NOMO-1 treated with DMSO at 0.1 percent for 48 hours (cell line): Measurements from ENCODE around the gene LYAR.

Experiments used
- DNase-seq: peaks from one replicate; lab custom pipeline; 2025; ENCODE audit not compliant: unreplicated experiment; lab: John Stamatoyannopoulos, UW

Gene LYAR

DNA sequence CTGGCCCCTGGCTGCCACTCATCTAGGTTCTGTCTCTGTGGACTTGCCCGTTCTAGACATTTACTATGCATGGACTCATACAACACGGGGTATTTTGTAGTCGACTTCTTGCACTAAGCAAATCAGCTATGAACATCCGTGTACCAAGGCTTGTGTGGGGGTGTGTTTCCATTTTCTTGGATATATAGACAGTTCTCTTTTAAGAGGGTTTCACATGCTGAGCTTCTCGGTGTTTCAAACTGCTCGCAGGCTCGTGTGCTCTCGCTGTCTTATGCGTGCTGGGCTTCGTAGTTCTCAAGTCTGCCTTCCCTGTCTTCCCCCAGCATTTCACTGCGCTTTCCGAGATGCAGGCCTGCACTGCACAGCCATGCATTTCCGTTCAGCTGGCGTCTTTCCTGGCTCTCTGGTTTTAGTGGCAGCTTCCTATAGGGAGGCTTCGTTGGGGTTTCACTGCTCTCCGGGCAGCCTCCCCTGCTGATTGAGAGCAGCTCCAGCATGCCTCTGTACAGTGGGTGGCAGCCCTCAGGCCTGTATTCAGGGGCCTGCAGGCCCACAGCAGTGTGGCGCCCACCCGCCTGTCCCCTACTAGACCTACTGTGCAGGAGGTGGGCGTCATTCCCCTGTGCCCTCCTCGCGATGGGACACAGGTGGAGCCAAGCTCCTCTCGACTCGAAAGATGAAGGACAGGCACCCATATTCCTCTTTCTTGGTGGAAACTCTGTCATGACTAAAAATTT, 27.7 kb upstream of the LYAR start:
- DNase-seq, result no peak

DNA sequence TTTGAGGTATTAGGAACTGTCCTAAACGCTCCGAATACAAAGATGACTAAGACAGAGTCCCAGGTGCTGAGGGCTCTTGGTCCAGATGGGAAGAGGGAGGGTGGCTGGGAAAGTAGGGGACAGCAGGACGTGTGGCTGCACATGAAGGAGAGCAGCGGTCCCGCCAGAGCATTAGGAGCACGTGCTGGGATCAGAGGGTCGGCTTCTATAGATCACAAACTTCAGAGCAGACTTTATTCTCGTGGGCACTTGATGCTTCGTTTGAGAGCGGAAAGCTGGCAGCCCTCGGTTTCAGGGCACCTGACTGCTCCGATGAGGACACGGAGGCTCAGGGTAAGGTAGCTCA, 26.2 kb upstream of the LYAR start:
- no peak for DNase-seq

- no peak for DNase-seq
Observed at GRCh38 chr4:4315461-4316149, 25.7 kb upstream of the LYAR start.

GRCh38 chr4:4311193-4311592, 21.2 kb upstream of the LYAR start:
- DNase-seq, result no peak

- DNase-seq, result no peak
Observed at GRCh38 chr4:4308800-4309441, 19.0 kb upstream of the LYAR start.

- no peak for DNase-seq
Observed at GRCh38 chr4:4306920-4307319, 17.0 kb upstream of the LYAR start.

GRCh38 chr4:4302416-4302815, 12.5 kb upstream of the LYAR start:
- DNase-seq, result no peak

DNA sequence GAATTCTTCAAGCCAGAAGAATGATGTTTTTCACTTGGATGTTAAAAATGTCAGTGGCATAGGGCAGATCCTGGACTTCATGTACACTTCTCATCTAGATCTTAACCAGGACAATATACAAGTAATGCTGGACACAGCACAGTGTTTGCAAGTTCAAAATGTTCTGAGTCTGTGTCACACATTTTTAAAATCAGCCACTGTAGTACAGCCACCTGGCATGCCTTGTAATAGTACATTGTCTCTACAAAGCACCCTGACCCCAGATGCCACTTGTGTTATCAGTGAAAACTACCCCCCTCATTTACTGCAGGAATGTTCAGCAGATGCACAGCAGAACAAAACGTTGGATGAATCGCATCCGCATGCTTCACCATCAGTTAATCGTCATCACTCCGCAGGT, 12.0 kb upstream of the LYAR start:
- no peak for DNase-seq

DNA sequence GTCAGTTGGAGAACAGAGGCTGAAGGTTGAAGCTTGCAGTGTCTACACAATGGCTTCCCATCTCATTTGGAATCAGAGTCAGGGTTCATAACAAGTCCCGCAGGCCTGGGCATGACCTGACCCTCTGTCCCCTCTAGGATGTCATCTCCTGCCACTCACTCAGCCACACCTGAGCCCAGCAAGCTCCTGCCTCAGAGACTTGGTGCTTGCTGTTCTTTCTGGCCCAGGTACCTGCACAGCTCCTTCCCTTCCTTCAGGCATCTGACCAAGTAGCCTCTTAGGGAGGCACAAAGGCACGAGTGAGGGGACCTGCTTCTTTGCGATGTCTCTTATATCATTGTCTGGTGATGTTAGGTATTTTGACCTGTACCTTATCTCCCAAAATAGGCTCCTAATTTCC, 9.1 kb upstream of the LYAR start:
- DNase-seq, result no peak

DNA sequence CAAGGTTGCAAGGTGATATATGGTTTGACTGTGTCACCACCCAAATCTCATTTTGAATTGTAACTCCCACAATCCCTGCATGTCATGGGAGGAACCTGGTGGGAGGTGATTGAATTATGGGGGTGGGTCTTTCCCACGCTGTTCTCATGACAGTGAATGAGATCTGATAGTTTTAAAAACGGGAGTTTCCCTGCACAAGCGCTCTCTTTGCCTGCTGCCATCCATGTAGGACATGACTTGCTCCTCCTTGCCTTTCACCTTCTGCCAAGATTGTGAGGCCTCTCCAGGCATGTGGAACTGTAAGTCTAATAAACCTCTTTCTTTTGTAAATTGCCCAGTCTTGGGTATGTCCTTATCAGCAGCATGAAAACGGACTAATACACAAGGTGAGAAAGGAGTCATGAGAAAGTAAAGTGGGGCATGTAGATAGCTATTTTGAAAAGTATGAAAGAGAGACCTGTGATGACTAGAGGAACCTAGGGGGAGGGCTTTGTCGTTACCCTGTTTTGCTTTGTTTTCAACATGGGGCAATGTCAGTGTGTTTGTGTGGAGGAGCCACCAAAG, 6.4 kb upstream of the LYAR start:
- no peak for DNase-seq

GRCh38 chr4:4293279-4293678, 3.3 kb upstream of the LYAR start:
- no peak for DNase-seq

DNA sequence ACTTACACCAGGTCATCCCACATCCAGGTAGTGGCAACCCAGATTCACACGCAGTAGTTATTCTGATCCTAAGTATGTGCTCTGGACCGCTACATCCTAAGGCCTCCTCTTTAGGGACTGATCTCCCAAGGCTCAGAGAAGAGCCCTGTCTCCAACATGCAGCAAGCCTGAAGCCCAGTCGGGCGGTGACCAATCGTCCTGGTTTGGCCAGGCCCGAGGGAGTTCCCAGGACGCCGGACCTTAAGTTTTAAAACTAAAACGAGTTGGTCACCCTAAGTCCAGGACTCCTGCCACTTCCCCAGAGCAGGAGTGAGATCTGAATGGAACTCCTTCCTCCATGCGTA, 385 bp downstream of the LYAR start:
- DNase-seq, result no peak

DNA sequence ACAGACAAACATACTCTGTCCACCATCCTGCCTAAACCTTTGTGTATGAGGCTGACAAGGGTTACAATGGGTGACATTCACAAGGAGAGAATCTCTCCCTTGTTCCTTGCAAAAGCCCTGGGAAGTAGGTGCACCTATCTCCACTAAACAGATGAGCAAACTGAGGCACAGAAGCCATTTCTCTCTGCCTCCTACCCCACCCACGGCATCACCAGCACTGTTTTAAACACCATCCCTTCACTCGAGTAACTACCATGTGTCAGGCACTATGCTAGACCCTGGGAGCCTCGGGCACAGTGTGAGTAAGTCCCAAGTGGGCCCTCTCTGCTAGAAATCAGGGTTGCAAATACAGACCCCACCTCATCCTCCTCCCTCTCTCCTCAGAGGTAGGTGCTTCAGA, 899 bp downstream of the LYAR start:
- DNase-seq, result no peak

DNA sequence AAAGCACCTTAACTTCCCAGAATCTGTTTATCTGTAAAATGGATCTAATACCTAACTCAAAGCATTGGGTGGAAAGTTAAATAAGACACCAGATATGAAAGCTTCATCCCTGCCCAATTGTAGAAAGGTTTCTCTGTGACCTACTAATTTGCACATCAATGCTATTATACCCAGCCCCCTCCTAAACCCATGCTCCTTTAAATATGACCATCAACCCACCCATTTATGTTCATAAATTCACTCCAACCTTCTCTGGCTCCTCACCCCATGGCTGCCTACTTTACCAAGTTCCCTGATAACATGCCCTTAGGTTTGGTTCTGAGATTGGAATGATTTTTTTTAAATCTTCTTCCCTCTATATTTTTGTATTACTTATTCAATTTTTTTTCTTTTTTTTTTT, 1.9 kb downstream of the LYAR start:
- no peak for DNase-seq

- DNase-seq, result no peak
Observed at GRCh38 chr4:4284827-4285618, 4.9 kb downstream of the LYAR start.

GRCh38 chr4:4281787-4282186, 8.2 kb downstream of the LYAR start:
- no peak for DNase-seq

- no peak for DNase-seq
Observed at GRCh38 chr4:4277531-4277930, 12.4 kb downstream of the LYAR start.

- DNase-seq, result no peak
Observed at GRCh38 chr4:4274226-4274625, 15.7 kb downstream of the LYAR start.

DNA sequence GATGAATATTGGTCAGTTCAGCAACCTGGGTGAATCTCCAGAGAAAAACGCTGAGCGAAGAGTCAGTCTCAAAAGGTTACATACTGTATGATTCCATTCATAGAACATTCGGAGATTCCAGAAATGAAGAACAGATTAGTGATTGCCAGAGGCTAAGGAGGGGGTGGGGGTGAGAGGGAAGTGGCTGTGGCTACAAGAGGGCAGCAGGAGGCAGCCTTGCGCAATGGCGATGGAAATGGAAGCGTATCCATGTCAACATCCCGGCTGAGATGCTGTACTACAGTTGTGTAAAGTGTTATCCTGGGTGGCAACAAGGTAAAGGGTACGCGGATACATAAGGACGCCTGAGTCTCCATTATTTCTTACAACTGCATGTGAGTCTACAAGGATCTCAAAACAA, 18.0 kb downstream of the LYAR start:
- DNase-seq, result no peak

GRCh38 chr4:4270529-4270928, 19.4 kb downstream of the LYAR start:
- DNase-seq, result peak; percentile 40

GRCh38 chr4:4269856-4270255, 20.1 kb downstream of the LYAR start:
- DNase-seq, result peak; percentile 22
